Left lung (tissue), 10 donors: ENCODE data around the gene COBL. TPM values are rescaled to one million over a fixed set of nuclear protein-coding genes. Genes with fewer than 3 reads are reported as not detected.

Source experiments
- ATAC-seq: fragments of 200-7000 bp; cut with Tn5 transposase; one replicate; pipeline ENCODE4 v1.9.1; 2020; ENCODE audit warnings: moderate library complexity
- DNase-seq, 4 donors: peaks; one replicate each; pipeline ENCODE4 v3.0.0-alpha.2; 2013 to 2020
- H3K27ac ChIP-seq, 2 donors: fragments of 200-600 bp; sonication (generic) in 1 of 2; one replicate each; pipeline versions ENCODE4 v1.5.0 to v1.8.0; 2020 to 2021
- H3K27me3 ChIP-seq, 2 donors: fragments of 200-600 bp; sonication (generic) in 1 of 2; one replicate each; pipeline versions ENCODE4 v1.5.0 to v1.8.0; 2020 to 2021
- H3K36me3 ChIP-seq, 2 donors: fragments of 200-600 bp; sonication (generic) in 1 of 2; one replicate each; pipeline versions ENCODE4 v1.5.0 to v1.8.0; 2020 to 2021
- H3K4me1 ChIP-seq, 2 donors: fragments of 200-600 bp; one replicate each; pipeline ENCODE4 v1.8.0; 2021
- H3K4me3 ChIP-seq, 2 donors: fragments of 200-600 bp; sonication (generic) in 1 of 2; one replicate each; pipeline versions ENCODE4 v1.5.0 to v1.8.0; 2020 to 2021; ENCODE audit warnings: mild to moderate bottlenecking in 1 of 2
- H3K9me3 ChIP-seq, 2 donors: fragments of 200-600 bp; sonication (generic) in 1 of 2; one replicate each; pipeline versions ENCODE4 v1.5.0 to v1.8.0; 2020 to 2021
- intact Hi-C, 2 donors: fragments of 100-400 bp; cut with DNase I; formaldehyde crosslinking; loops; one replicate each; pipeline versions ENCODE4 v1.11.2 to v1.14.2; 2022
- polyA plus RNA-seq, 6 donors: library from polyadenylated mRNA; unstranded; fragments of 120-200 nt; gene quantifications; one replicate each; pipeline ENCODE4 v1.2.1, GENCODE V29; 2013; ENCODE audit not compliant: insufficient read length in 6 of 6
- total RNA-seq, 2 donors: library from RNA; stranded (reverse); fragmentation: NEBNext Ultra II Directional; extraction: Animal tissue kit (Norgen Biotek cat#: 25700); gene quantifications; one replicate each; pipeline ENCODE4 v1.2.1, GENCODE V29; 2021
- TF ChIP-seq, protein P1 (sequence below), 2 donors: fragments of 200-600 bp; sonication (generic) in 1 of 2; IDR thresholded peaks; one replicate each; pipeline versions ENCODE4 v1.5.0 to v1.8.0; 2021; ENCODE audit warnings: antibody characterized with exemption in 2 of 2
- donor health status: DM: no; HTN: yes; CAD: no.
- donor health status: DM: no; HTN: no; CAD: no.

COBL gene
- total and polyA plus RNA-seq, 8 donors: 3.6 to 36.1 (median 6.4) TPM

DNA sequence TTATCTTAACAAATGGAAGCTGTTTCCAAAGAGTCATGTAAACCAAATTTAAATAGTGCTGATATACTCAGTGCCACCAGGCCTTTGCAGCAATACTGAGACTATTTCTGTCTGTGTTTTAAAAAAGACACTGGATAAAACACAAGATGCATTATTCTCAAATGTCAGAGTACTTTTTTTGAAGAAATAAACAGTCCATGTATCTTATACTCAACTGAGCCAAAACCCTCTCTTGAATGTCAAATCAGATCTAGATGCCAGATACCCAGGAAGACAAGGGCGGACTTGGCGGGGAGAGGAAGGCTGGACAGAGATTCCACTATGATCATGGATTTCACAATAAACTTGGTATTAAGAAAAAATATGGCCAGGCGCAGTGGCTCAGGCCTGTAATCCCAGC, 127.6 kb downstream of the COBL start:
- Histone ChIP-seq H3K27me3 (no peaks in the 10 kb centered on the region), H3K9me3 (no peaks in the 10 kb centered on the region), H3K36me3 (no peaks in the 10 kb centered on the region), H3K4me3 (no peak overlapping the region), H3K27ac (no peak overlapping the region), H3K4me1 (no peaks in the 10 kb centered on the region)
- TF ChIP-seq, protein P1, sequence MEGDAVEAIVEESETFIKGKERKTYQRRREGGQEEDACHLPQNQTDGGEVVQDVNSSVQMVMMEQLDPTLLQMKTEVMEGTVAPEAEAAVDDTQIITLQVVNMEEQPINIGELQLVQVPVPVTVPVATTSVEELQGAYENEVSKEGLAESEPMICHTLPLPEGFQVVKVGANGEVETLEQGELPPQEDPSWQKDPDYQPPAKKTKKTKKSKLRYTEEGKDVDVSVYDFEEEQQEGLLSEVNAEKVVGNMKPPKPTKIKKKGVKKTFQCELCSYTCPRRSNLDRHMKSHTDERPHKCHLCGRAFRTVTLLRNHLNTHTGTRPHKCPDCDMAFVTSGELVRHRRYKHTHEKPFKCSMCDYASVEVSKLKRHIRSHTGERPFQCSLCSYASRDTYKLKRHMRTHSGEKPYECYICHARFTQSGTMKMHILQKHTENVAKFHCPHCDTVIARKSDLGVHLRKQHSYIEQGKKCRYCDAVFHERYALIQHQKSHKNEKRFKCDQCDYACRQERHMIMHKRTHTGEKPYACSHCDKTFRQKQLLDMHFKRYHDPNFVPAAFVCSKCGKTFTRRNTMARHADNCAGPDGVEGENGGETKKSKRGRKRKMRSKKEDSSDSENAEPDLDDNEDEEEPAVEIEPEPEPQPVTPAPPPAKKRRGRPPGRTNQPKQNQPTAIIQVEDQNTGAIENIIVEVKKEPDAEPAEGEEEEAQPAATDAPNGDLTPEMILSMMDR (IDR thresholded peaks at IDR 0.05): no peak
- intact Hi-C loops: no loop called here
- DNase-seq (no peak), ATAC-seq (no peak)

DNA sequence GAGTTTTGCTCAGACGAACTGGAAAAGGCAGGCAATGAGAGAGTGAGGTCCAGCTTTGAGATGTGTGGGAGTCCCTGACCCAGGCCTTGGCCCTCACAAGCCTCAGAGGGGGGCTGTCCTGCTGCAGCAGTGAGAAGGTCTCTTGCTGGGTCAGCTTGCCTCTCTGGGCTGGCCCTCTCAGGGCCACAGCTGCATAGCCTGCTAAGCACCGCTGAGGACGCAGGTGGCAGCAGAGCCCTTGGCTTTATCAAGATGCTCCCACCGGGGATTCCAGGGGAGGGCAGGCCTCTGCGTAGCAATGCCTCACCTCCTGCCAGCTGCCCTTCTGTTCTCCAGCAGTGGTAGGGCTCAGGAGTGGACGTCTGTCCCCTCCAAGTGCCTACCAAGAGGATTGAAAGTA, 128.7 kb downstream of the COBL start:
- Histone ChIP-seq H3K27me3 (no peaks in the 10 kb centered on the region), H3K4me3 (no peak overlapping the region)
- ATAC-seq: no peak

DNA sequence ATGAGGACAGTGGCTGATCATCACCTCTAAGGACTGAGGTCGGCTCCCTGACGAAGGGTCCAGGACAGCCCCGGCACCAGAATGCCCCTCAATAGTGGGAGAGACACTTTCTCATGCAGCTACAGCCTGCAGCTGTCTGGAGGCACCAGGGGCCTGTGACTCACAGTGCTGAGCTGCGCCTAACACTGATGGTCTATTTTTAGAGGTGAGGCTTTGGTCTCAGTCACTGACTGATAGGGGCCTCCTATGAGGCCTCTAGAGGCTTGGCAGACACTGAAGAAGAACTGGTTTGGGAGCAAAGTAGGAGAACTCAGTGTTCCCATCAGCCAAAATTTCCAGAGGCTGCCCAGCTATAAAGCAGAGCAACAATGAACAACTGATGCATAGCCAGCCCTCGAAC, 130.1 kb downstream of the COBL start:
- Histone ChIP-seq H3K4me1 (no peaks in the 10 kb centered on the region), H3K9me3 (no peaks in the 10 kb centered on the region), H3K27me3 (peaks cover 0 to 8% of the 10 kb centered on the region in 2 donors), H3K36me3 (no peaks in the 10 kb centered on the region), H3K4me3 (no peak overlapping the region), H3K27ac (no peak overlapping the region)
- intact Hi-C loops: no loop called here
- TF ChIP-seq, protein P1 (IDR thresholded peaks at IDR 0.05): no peak
- DNase-seq (no peak), ATAC-seq (peak; percentile 68)

More for the DNA sequence above, 128.7 kb downstream of the COBL start:
- Histone ChIP-seq H3K27ac (no peak overlapping the region), H3K36me3 (no peaks in the 10 kb centered on the region), H3K4me1 (no peaks in the 10 kb centered on the region), H3K9me3 (no peaks in the 10 kb centered on the region)
- intact Hi-C loops: no loop called here
- TF ChIP-seq, protein P1 (IDR thresholded peaks at IDR 0.05): no peak
- DNase-seq: peak in 1 of 4 donors; percentile 10

DNA sequence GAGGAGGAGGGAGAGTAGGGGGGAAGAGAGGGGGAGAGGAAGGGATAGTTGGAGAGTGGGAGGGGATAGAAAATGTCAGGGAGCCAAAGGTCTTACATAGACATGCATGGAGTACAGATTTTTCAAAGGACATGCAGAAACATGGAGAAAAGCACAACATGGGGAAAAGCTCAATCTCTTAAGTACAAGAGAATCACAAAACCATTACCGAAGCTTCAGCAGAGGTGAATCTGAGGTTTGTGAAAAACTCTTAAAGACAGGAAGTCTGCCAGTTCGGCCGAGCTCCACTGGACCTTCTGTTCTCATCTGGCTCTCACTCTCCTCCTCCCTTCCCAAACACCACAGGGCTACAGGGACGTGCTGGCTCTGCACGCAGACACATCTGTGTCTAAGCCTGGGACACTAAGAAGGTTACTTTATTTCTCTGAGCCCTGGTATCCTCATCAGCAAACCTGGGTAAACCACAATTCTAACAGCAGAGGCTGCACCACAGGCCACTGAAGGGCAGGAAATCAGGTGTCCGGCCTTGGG, 133.9 kb downstream of the COBL start:
- DNase-seq: peak in 1 of 4 donors; percentile 13
- H3K27ac ChIP-seq: no peak overlapping the region
- H3K9me3 ChIP-seq: no peaks in the 10 kb centered on the region
- intact Hi-C loops: no loop called here
- TF ChIP-seq, protein P1 (IDR thresholded peaks at IDR 0.05): no peak
- H3K4me1 ChIP-seq: no peaks in the 10 kb centered on the region
- no peaks in the 10 kb centered on the region for H3K36me3 ChIP-seq
- no peak for ATAC-seq
- H3K27me3 ChIP-seq: peaks cover 0 to 8% of the 10 kb centered on the region in 2 donors
- H3K4me3 ChIP-seq: no peak overlapping the region

DNA sequence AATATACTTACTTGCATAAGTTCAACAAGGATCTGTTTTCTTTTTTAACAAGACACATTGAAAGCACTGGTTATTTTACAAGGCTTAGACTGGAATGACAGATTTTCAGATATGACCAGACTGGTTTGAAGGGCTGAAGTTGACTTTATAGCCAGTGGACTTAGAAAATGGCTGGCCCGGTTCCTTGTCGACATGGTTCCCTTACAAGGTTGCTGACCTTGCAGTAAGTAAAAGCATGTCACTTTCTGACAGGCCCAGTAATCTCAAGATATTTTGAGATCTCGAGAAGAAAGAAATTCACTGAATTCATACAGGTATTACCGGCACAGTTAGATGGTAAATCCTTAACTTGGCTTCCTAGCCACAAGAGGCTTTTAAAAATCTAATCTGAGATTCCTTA, 136.5 kb downstream of the COBL start:
- TF ChIP-seq, protein P1 (IDR thresholded peaks at IDR 0.05): no peak
- Histone ChIP-seq H3K27ac (no peak overlapping the region), H3K4me3 (no peak overlapping the region), H3K9me3 (no peaks in the 10 kb centered on the region), H3K36me3 (no peaks in the 10 kb centered on the region), H3K4me1 (no peaks in the 10 kb centered on the region), H3K27me3 (peaks cover 0 to 8% of the 10 kb centered on the region in 2 donors)
- intact Hi-C loops: no loop called here
- no peak for DNase-seq
- no peak for ATAC-seq
